ENCODE results near the gene FANCE.

- TF ChIP-seq CTCF (IDR thresholded peaks at IDR 0.05): no peak
- no peak for TF ChIP-seq POLR2A (IDR thresholded peaks at IDR 0.05)
- TF ChIP-seq EP300 (IDR thresholded peaks at IDR 0.05): no peak
- no peak for TF ChIP-seq POLR2AphosphoS5 (IDR thresholded peaks at IDR 0.05)
Measured at GRCh38 chr6:35448191-35448590, 3.9 kb upstream of the FANCE start.

Measured in gastroesophageal sphincter (tissue), 3 donors.